Measurements from ENCODE around the gene EFNB1. TPM values are rescaled to one million over a fixed set of nuclear protein-coding genes. Genes with fewer than 3 reads are reported as not detected.

EFNB1 gene
- polyA plus RNA-seq, 3 donors: 4.7 to 6.6 (median 5.4) TPM

DNA sequence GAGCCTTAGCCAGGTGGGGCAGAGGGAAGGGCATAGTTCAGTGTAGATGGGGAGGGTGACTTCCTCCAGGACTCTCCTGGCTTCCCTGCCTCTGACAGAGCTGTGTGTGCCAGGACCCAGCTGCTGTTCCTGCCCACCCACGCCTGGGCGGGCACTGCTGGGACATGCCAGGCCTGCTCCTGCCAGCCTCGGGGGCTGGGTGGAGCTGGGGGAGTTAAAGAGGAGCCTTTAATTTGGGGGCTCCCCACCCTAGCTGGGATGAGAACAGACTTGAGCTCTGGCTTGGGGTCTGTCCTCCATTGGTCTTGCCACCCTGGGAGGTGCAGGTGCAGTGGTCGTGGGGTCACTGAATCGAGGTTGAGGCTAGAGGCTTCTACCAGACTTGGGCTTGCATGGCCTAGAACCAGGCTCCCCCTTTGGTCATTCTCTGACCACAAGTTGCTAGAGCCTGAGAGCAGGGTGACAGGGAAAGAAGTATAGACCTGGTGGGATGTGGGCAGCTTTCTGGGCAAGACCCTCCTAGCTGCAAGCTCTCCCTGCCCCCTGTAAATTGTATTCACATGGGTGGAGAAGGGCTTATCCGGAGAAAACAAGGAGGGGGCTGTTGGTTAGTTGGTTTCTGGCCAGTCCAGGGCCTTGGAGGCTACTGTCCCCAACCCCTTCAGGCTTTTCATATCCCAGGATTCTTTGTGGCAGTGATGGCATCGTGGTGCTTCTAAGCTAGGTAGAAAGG is 5.7 kb downstream of the EFNB1 start:
- Histone ChIP-seq H3K4me1 (ENCODE audit: control insufficient read depth in 1 of 2, insufficient read depth in 2 of 2, low read length in 2 of 2) (peaks cover 16 to 33% of the 10 kb centered on the region in 2 donors), H3K27ac (ENCODE audit: low read depth in 1 of 2, low read length in 2 of 2) (no peak overlapping the region), H4K20me1 (ENCODE audit: insufficient read depth, low read length) (peaks cover 52% of the 10 kb centered on the region), H3K4me2 (replicated peaks; ENCODE audit: extremely low read depth, low read length, poor library complexity, severe bottlenecking) (no peak overlapping the region), H3K79me2 (ENCODE audit: insufficient read depth, low read length) (no peaks in the 10 kb centered on the region), H2AFZ (ENCODE audit: insufficient read depth, low read depth, low read length, poor library complexity, severe bottlenecking) (no peak overlapping the region), H3K27me3 (ENCODE audit: control insufficient read depth in 2 of 2, insufficient read depth in 2 of 2, low read length in 2 of 2) (peaks cover 0 to 23% of the 10 kb centered on the region in 2 donors), H3K9me3 (replicated peaks in 1 of 2; ENCODE audit: control insufficient read depth in 1 of 2, insufficient read depth in 1 of 2, low read length in 2 of 2) (no peaks in the 10 kb centered on the region), H3K4me3 (replicated peaks in 1 of 3; ENCODE audit: low read depth in 2 of 3, low read length in 3 of 3) (no peak overlapping the region), H3K36me3 (replicated peaks in 1 of 2; ENCODE audit: control insufficient read depth in 1 of 2, insufficient read depth in 2 of 2, low read length in 2 of 2) (no peaks in the 10 kb centered on the region), H3K9ac (ENCODE audit: insufficient read depth, low read length, poor library complexity, severe bottlenecking) (no peak overlapping the region)
- WGBS (ENCODE audit: insufficient coverage): 100% methylated on average over 2 of the region's 7 CpGs
- intact Hi-C loops (cut with micrococcal nuclease): no loop called here
- no peak for DNase-seq
- Mint-ChIP-seq H3K9me3 (peaks cover 0 to 11% (median 0%) of the 10 kb centered on the region in 7 donors), H3K27ac (no peak overlapping the region), H3K27me3 (ENCODE audit: low read depth in 3 of 3) (peaks cover 19 to 28% (median 25%) of the 10 kb centered on the region in 3 donors), H3K4me1 (peaks cover 28% of the 10 kb centered on the region), H3K4me3 (no peak overlapping the region), H3K36me3 (peaks cover 0 to 8% of the 10 kb centered on the region in 2 donors)
- TF ChIP-seq, protein P1, sequence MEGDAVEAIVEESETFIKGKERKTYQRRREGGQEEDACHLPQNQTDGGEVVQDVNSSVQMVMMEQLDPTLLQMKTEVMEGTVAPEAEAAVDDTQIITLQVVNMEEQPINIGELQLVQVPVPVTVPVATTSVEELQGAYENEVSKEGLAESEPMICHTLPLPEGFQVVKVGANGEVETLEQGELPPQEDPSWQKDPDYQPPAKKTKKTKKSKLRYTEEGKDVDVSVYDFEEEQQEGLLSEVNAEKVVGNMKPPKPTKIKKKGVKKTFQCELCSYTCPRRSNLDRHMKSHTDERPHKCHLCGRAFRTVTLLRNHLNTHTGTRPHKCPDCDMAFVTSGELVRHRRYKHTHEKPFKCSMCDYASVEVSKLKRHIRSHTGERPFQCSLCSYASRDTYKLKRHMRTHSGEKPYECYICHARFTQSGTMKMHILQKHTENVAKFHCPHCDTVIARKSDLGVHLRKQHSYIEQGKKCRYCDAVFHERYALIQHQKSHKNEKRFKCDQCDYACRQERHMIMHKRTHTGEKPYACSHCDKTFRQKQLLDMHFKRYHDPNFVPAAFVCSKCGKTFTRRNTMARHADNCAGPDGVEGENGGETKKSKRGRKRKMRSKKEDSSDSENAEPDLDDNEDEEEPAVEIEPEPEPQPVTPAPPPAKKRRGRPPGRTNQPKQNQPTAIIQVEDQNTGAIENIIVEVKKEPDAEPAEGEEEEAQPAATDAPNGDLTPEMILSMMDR (IDR thresholded peaks at IDR 0.05): no peak

DNA sequence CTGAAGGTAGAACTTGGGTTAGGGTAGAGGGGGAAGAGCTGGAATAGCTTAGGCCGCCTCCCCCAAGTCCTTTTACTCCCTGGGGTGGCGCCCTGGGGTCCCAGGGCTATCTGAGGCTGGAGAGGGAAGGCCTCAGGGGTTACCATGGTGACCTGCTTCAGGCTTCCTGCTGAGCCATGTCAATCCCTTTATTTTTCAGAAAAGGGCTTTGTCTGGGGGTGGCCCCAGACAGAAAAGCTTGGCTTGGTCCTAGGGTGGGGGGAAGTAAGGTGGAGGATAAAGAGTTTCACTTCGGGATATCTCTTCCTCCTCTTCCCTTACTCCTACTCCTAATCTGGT is 6.3 kb downstream of the EFNB1 start:
- H3K27ac ChIP-seq (ENCODE audit: low read depth in 1 of 2, low read length in 2 of 2): no peak overlapping the region
- H3K9me3 Mint-ChIP-seq: peaks cover 0 to 9% (median 0%) of the 10 kb centered on the region in 7 donors
- no peak overlapping the region for H3K27ac Mint-ChIP-seq
- no peaks in the 10 kb centered on the region for H3K9me3 ChIP-seq (replicated peaks in 1 of 2; ENCODE audit: control insufficient read depth in 1 of 2, insufficient read depth in 1 of 2, low read length in 2 of 2)
- no peak overlapping the region for H2AFZ ChIP-seq (ENCODE audit: insufficient read depth, low read depth, low read length, poor library complexity, severe bottlenecking)
- no peak overlapping the region for H3K4me3 ChIP-seq (replicated peaks in 1 of 3; ENCODE audit: low read depth in 2 of 3, low read length in 3 of 3)
- H3K27me3 ChIP-seq (ENCODE audit: control insufficient read depth in 2 of 2, insufficient read depth in 2 of 2, low read length in 2 of 2): peaks cover 0 to 18% of the 10 kb centered on the region in 2 donors
- H3K4me3 Mint-ChIP-seq: no peak overlapping the region
- H3K9ac ChIP-seq (ENCODE audit: insufficient read depth, low read length, poor library complexity, severe bottlenecking): no peak overlapping the region
- intact Hi-C loops (cut with micrococcal nuclease): no loop called here
- peaks cover 3 to 11% of the 10 kb centered on the region in 2 donors for H3K36me3 Mint-ChIP-seq
- H3K79me2 ChIP-seq (ENCODE audit: insufficient read depth, low read length): no peaks in the 10 kb centered on the region
- TF ChIP-seq, protein P1 (IDR thresholded peaks at IDR 0.05): no peak
- peaks cover 24% of the 10 kb centered on the region for H3K4me1 Mint-ChIP-seq
- H3K4me2 ChIP-seq (replicated peaks; ENCODE audit: extremely low read depth, low read length, poor library complexity, severe bottlenecking): no peak overlapping the region
- H4K20me1 ChIP-seq (ENCODE audit: insufficient read depth, low read length): peaks cover 47% of the 10 kb centered on the region
- no peaks in the 10 kb centered on the region for H3K36me3 ChIP-seq (replicated peaks in 1 of 2; ENCODE audit: control insufficient read depth in 1 of 2, insufficient read depth in 2 of 2, low read length in 2 of 2)
- WGBS (ENCODE audit: insufficient coverage): no CpG with 5 or more reads among the region's 3 CpGs
- peaks cover 13 to 22% (median 20%) of the 10 kb centered on the region in 3 donors for H3K27me3 Mint-ChIP-seq (ENCODE audit: low read depth in 3 of 3)
- DNase-seq: no peak
- H3K4me1 ChIP-seq (ENCODE audit: control insufficient read depth in 1 of 2, insufficient read depth in 2 of 2, low read length in 2 of 2): peaks cover 16 to 27% of the 10 kb centered on the region in 2 donors

All from CD14-positive monocyte (primary cell).